Neuronal stem cell (in vitro differentiated cells): ENCODE measurements around the gene TGFB1.
A peak's percentile ranks its signal among the peaks of the same experiment; 100 is the strongest.

Experiments
- DNase-seq: peaks from one replicate; pipeline ENCODE4 v3.0.0-alpha.2; 2013; ENCODE audit warnings: low spot score
- H2AFZ ChIP-seq: one replicate; pipeline ENCODE4 v1.6.1; 2013; ENCODE audit warnings: mild to moderate bottlenecking, low read length, inconsistent platforms
- H2AK5ac ChIP-seq: 2 replicates; pipeline ENCODE4 v1.6.1; 2013; ENCODE audit warnings: low read depth, mild to moderate bottlenecking, inconsistent platforms, low read length, moderate library complexity, mixed read lengths
- H2BK120ac ChIP-seq: 2 replicates; pipeline ENCODE4 v1.6.1; 2013; ENCODE audit warnings: low read depth, mild to moderate bottlenecking, inconsistent platforms, low read length, moderate library complexity, mixed read lengths
- H2BK12ac ChIP-seq: one replicate; pipeline ENCODE4 v1.6.1; 2013; ENCODE audit warnings: low read length, inconsistent platforms
- H2BK15ac ChIP-seq: 2 replicates; pipeline ENCODE4 v1.6.1; 2013; ENCODE audit warnings: mild to moderate bottlenecking, low read length, inconsistent platforms, mixed read lengths
- H2BK5ac ChIP-seq: one replicate; pipeline ENCODE4 v1.6.1; 2013; ENCODE audit warnings: inconsistent platforms, mild to moderate bottlenecking, low read length, moderate library complexity
- H3K14ac ChIP-seq: one replicate; pipeline ENCODE4 v1.6.1; 2013; ENCODE audit warnings: low read length, inconsistent platforms
- H3K18ac ChIP-seq: 2 replicates; pipeline ENCODE4 v1.6.1; 2013; ENCODE audit warnings: low read length, inconsistent platforms
- H3K23ac ChIP-seq: 2 replicates; pipeline ENCODE4 v1.6.1; 2013; ENCODE audit warnings: low read depth, mild to moderate bottlenecking, mixed read lengths, low read length, inconsistent platforms; ENCODE audit not compliant: poor library complexity
- H3K27ac ChIP-seq: replicated peaks from 3 replicates; pipeline ENCODE4 v1.5.1; 2013; ENCODE audit warnings: low read length, inconsistent platforms
- H3K27me3 ChIP-seq, 3 experiments: 2 replicates each; pipeline ENCODE4 v1.6.1; 2013; ENCODE audit warnings: low read length in 3 of 3, mild to moderate bottlenecking in 2 of 3, inconsistent platforms in 1 of 3, low read depth in 1 of 3, mixed read lengths in 1 of 3, moderate library complexity in 1 of 3; ENCODE audit not compliant: control insufficient read depth in 3 of 3, insufficient read depth in 3 of 3
- H3K36me3 ChIP-seq, 2 donors: replicated peaks in 1 of 2; 2 replicates each; pipeline ENCODE4 v1.6.1; 2013; ENCODE audit warnings: low read length in 2 of 2; ENCODE audit not compliant: control insufficient read depth in 2 of 2, insufficient read depth in 2 of 2
- H3K4ac ChIP-seq: 2 replicates; pipeline ENCODE4 v1.6.1; 2013; ENCODE audit warnings: inconsistent platforms, mild to moderate bottlenecking, low read length, moderate library complexity
- H3K4me1 ChIP-seq, 2 donors: 1 replicate in 1 of 2; 2 replicates in 1 of 2; pipeline ENCODE4 v1.6.1; 2013; ENCODE audit warnings: low read length in 2 of 2, low read depth in 1 of 2; ENCODE audit not compliant: control insufficient read depth in 2 of 2, insufficient read depth in 1 of 2
- H3K4me2 ChIP-seq: one replicate; pipeline ENCODE4 v1.6.1; 2013; ENCODE audit warnings: mild to moderate bottlenecking, low read length, inconsistent platforms; ENCODE audit not compliant: insufficient read depth, poor library complexity, severe bottlenecking
- H3K4me3 ChIP-seq, 2 donors: 2 replicates each; pipeline ENCODE4 v1.5.1; 2013; ENCODE audit warnings: low read length in 2 of 2, mild to moderate bottlenecking in 2 of 2, inconsistent platforms in 1 of 2, moderate library complexity in 1 of 2
- H3K79me1 ChIP-seq: one replicate; pipeline ENCODE4 v1.6.1; 2013; ENCODE audit warnings: low read depth, mild to moderate bottlenecking, inconsistent platforms, low read length, moderate library complexity
- H3K9ac ChIP-seq: one replicate; pipeline ENCODE4 v1.6.1; 2013; ENCODE audit warnings: mild to moderate bottlenecking, low read depth, low read length, inconsistent platforms; ENCODE audit not compliant: poor library complexity
- H3K9me3 ChIP-seq, 2 donors: replicated peaks in 1 of 2; 2 replicates each; pipeline versions ENCODE3 to v1.6.1; 2013; ENCODE audit warnings: low read length in 2 of 2, mild to moderate bottlenecking in 2 of 2, inconsistent platforms in 1 of 2, low read depth in 1 of 2, mixed read lengths in 1 of 2, moderate library complexity in 1 of 2; ENCODE audit not compliant: control insufficient read depth in 2 of 2, insufficient read depth in 1 of 2
- H4K8ac ChIP-seq: one replicate; pipeline ENCODE4 v1.6.1; 2013; ENCODE audit warnings: low read depth, mild to moderate bottlenecking, inconsistent platforms, low read length, moderate library complexity
- H4K91ac ChIP-seq: one replicate; pipeline ENCODE4 v1.6.1; 2013; ENCODE audit warnings: low read length, low read depth, mild to moderate bottlenecking, inconsistent platforms; ENCODE audit not compliant: poor library complexity
- WGBS, 2 donors: extraction: QIAGEN DNeasy Blood & Tissue Kit; methylation state at CpG; one replicate each; pipeline ENCODE4 v1.1.7; 2013; ENCODE audit warnings: missing lambda C conversion rate in 2 of 2, mixed read lengths in 1 of 2; ENCODE audit not compliant: insufficient read length in 2 of 2, insufficient replicate concordance in 1 of 2; ENCODE audit errors: extremely low coverage in 2 of 2; 5-methylcytosine and 5-hydroxymethylcytosine counted together

Gene TGFB1

DNA sequence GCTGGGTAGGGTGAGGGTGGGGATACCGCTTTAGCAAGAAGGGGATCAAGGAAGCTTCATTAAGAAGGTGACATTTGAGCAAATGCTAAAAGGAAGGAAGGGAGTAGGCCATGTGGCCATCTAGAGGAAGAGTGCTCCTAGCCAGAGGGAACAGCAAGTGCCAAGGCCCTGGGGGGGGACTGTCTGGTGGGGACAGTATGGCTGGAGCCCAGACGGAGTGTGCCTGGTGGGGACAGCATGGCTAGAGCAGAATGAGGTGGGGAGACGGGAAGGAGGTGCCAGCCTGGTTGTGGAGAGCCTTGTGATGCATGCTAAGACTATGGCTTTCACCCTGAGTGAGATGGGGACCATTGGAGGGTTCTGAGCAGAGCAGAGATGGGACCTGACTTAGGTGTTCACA, 2.1 kb upstream of the TGFB1 start:
- no peak overlapping the region for H2BK5ac ChIP-seq
- peaks cover 0 to 1% of the 10 kb centered on the region in 2 donors for H3K9me3 ChIP-seq
- no peak overlapping the region for H3K4me2 ChIP-seq
- no CpG with 5 or more reads among the region's 3 CpGs for WGBS, 2 donors
- H2BK12ac ChIP-seq = no peak overlapping the region
- H3K27ac ChIP-seq = no peak overlapping the region
- no peaks in the 10 kb centered on the region for H3K36me3 ChIP-seq
- no peak overlapping the region for H4K91ac ChIP-seq
- H3K4me1 ChIP-seq = peaks cover 12 to 20% of the 10 kb centered on the region in 2 donors
- peaks cover 0 to 32% (median 25%) of the 10 kb centered on the region in 3 experiments for H3K27me3 ChIP-seq
- DNase-seq = no peak
- H2BK15ac ChIP-seq = no peak overlapping the region
- H3K4ac ChIP-seq = no peak overlapping the region
- H2AFZ ChIP-seq = no peak overlapping the region
- H3K18ac ChIP-seq = no peak overlapping the region
- H3K23ac ChIP-seq = no peak overlapping the region
- H3K14ac ChIP-seq = no peak overlapping the region
- no peak overlapping the region for H3K4me3 ChIP-seq
- no peak overlapping the region for H4K8ac ChIP-seq
- no peaks in the 10 kb centered on the region for H3K79me1 ChIP-seq
- H2AK5ac ChIP-seq = no peak overlapping the region
- H3K9ac ChIP-seq = no peak overlapping the region
- H2BK120ac ChIP-seq = no peak overlapping the region

GRCh38 chr19:41355035-41355434, 1.3 kb upstream of the TGFB1 start:
- no peak overlapping the region for H3K4ac ChIP-seq
- H2AFZ ChIP-seq = no peak overlapping the region
- no peaks in the 10 kb centered on the region for H3K36me3 ChIP-seq
- H3K9ac ChIP-seq = no peak overlapping the region
- H3K27ac ChIP-seq = no peak overlapping the region
- no peak overlapping the region for H3K18ac ChIP-seq
- H3K4me2 ChIP-seq = no peak overlapping the region
- H3K23ac ChIP-seq = no peak overlapping the region
- H4K91ac ChIP-seq = no peak overlapping the region
- H3K14ac ChIP-seq = no peak overlapping the region
- H3K4me1 ChIP-seq = peaks cover 14 to 23% of the 10 kb centered on the region in 2 donors
- WGBS, 2 donors = no CpG with 5 or more reads among the region's 1 CpG
- no peak overlapping the region for H4K8ac ChIP-seq
- no peak overlapping the region for H2BK120ac ChIP-seq
- H3K9me3 ChIP-seq = peaks cover 0 to 1% of the 10 kb centered on the region in 2 donors
- no peak for DNase-seq
- H3K27me3 ChIP-seq = peaks cover 0 to 37% (median 25%) of the 10 kb centered on the region in 3 experiments
- no peak overlapping the region for H2BK5ac ChIP-seq
- peak overlapping the region; percentile 89 for H2AK5ac ChIP-seq
- no peak overlapping the region for H3K4me3 ChIP-seq
- no peaks in the 10 kb centered on the region for H3K79me1 ChIP-seq
- H2BK12ac ChIP-seq = no peak overlapping the region
- H2BK15ac ChIP-seq = no peak overlapping the region

DNA sequence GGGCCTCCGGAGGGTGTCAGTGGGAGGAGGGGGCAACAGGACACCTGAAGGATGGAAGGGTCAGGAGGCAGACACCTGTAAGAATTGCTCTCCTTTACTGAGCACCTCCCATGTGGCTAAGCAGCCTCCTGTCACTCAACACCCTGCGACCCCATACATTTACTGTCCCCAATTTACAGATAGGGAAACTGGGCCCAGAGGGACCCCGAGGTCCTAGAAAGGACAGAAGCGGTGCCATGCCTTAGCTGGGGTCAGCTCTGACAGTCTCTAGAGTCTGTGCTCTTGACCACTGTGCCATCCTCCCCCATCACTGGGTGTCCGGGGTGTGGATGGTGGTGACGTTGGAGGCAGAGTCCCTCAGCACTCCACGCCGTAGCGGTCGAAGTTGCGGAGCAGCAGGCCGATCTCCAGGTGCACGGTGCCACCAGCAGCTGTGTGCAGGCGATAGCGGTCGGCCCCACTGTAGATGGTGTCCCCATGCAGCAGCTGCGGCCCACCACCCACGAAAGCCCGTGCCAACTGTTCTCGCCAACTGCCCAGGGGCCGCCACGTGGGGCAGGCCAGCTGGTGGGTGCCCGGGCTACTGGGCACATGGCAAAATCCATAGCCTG, 726 bp upstream of the TGFB1 start:
- Histone ChIP-seq H3K9me3 (peaks cover 0 to 1% of the 10 kb centered on the region in 2 donors), H3K9ac (peak overlapping the region; percentile 30), H3K14ac (no peak overlapping the region), H3K4me3 (peak overlapping the region; percentile 49 to 73), H4K91ac (no peak overlapping the region), H3K27me3 (peaks cover 0 to 41% (median 25%) of the 10 kb centered on the region in 3 experiments), H3K4me2 (no peak overlapping the region), H3K4me1 (peaks cover 14 to 23% of the 10 kb centered on the region in 2 donors), H4K8ac (no peak overlapping the region), H2BK5ac (no peak overlapping the region), H2AK5ac (peak overlapping the region; percentile 89), H3K23ac (peak overlapping the region; percentile 37), H3K79me1 (no peaks in the 10 kb centered on the region), H2AFZ (peak overlapping the region; percentile 99), H2BK120ac (no peak overlapping the region), H3K36me3 (no peaks in the 10 kb centered on the region), H2BK12ac (peak overlapping the region; percentile 47), H3K27ac (no peak overlapping the region), H2BK15ac (peak overlapping the region; percentile 72), H3K4ac (no peak overlapping the region), H3K18ac (peak overlapping the region; percentile 59)
- WGBS, 2 donors = no CpG with 5 or more reads among the region's 23 CpGs
- no peak for DNase-seq

DNA sequence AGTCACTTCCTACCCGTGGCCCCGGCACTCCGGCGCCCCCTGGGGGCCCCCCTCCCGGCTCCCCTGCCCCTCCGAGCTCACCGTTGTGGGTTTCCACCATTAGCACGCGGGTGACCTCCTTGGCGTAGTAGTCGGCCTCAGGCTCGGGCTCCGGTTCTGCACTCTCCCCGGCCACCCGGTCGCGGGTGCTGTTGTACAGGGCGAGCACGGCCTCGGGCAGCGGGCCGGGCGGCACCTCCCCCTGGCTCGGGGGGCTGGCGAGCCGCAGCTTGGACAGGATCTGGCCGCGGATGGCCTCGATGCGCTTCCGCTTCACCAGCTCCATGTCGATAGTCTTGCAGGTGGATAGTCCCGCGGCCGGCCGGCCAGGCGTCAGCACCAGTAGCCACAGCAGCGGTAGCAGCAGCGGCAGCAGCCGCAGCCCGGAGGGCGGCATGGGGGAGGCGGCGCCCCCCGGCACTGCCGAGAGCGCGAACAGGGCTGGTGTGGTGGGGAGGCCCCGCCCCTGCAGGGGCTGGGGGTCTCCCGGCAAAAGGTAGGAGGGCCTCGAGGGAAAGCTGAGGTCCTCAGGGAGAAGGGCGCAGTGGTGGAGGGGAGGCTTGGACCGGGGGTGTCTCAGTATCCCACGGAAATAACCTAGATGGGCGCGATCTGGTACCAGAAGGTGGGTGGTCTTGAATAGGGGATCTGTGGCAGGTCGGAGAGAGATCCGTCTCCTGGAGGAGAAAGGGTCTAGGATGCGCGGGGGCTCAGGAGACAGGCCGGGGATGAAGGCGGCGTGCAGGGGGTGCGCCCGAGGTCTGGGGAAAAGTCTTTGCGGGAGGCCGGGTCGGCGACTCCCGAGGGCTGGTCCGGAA, 885 bp downstream of the TGFB1 start:
- H3K4ac ChIP-seq = peak overlapping the region; percentile 66
- H3K36me3 ChIP-seq = no peaks in the 10 kb centered on the region
- peaks cover 0 to 1% of the 10 kb centered on the region in 2 donors for H3K9me3 ChIP-seq
- H3K4me2 ChIP-seq = peak overlapping the region; percentile 92
- peak overlapping the region; percentile 95 for H3K23ac ChIP-seq
- no peak overlapping the region for H4K91ac ChIP-seq
- peak overlapping the region; percentile 23 for H4K8ac ChIP-seq
- peak overlapping the region; percentile 38 for H3K14ac ChIP-seq
- H2AK5ac ChIP-seq = peak overlapping the region; percentile 35
- peaks cover 14 to 23% of the 10 kb centered on the region in 2 donors for H3K4me1 ChIP-seq
- no peak overlapping the region for H3K27ac ChIP-seq
- H3K4me3 ChIP-seq = peak overlapping the region; percentile 73 to 81
- H2BK12ac ChIP-seq = peak overlapping the region; percentile 82
- peak overlapping the region; percentile 99 for H2AFZ ChIP-seq
- peaks cover 0 to 46% (median 25%) of the 10 kb centered on the region in 3 experiments for H3K27me3 ChIP-seq
- H2BK15ac ChIP-seq = peak overlapping the region; percentile 96
- peak overlapping the region; percentile 81 for H2BK120ac ChIP-seq
- no CpG with 5 or more reads among the region's 71 CpGs for WGBS, 2 donors
- peak overlapping the region; percentile 97 for H3K18ac ChIP-seq
- H3K79me1 ChIP-seq = no peaks in the 10 kb centered on the region
- peak overlapping the region; percentile 86 for H3K9ac ChIP-seq
- peak overlapping the region; percentile 87 for H2BK5ac ChIP-seq
- no peak for DNase-seq
